Measurements from ENCODE around the gene GPX6.
A peak's percentile ranks its signal among the peaks of the same experiment; 100 is the strongest.
"Not testable (repeated sequence)": the region's sequence is repeated elsewhere in the genome, so short reads cannot be mapped to it uniquely, and the experiment has no call there.

GPX6 gene

DNA sequence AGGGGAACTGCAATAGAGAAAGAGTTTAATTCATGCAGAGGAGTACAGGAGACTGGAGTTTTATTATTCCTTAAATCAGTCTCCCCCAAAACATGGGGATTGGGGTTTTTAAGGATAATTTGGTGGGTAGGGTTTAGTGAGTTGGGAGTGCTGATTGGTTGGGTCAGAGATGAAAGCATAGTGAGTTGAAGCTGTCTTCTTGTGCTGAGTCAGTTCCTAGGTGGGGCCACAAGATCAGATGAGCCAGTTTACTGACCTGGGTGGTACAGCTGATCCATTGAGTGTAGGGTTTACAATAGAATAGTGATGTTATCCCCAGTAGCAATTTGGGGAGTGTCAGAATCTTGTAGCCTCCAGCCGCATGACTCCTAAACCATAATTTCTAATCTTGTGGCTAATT lies 29.1 kb downstream of the GPX6 start:
- in situ Hi-C loops (cut with MboI; ENCODE audit: low sequenced_read_pairs) = no loop called here
- no peaks in the 10 kb centered on the region for H3K9me3 ChIP-seq
- no peak overlapping the region for H3K4me3 ChIP-seq
- H3K27me3 ChIP-seq (ENCODE audit: low read depth) = peaks cover 6% of the 10 kb centered on the region; the same call in 1 of the 2 replicates
- H3K36me3 ChIP-seq (replicated peaks) = no peaks in the 10 kb centered on the region
- DNase-seq (ENCODE audit: low spot score in 2 of 2) = no peak
- no peaks in the 10 kb centered on the region for H3K4me1 ChIP-seq

DNA sequence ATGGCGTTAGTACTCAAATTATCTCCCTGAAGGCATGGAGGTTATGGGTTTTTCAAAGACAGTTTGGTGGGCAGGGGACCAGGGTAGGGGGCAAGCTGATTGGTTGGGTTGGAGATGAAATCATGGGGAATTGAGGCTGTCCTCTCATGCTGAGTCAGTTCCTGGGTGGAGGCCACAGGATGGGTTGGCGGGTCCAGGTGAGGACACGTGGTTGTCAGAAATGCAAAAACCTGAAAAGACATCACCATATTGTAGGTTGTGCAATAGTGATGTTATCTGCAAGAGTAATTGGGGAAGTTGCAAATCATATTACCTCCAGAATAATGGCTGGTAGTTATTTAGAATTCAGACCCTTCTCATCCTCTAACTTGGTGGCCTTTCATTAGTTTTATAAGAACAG lies 30.1 kb downstream of the GPX6 start:
- in situ Hi-C loops (cut with MboI; ENCODE audit: low sequenced_read_pairs) = no loop called here
- H3K9me3 ChIP-seq = no peaks in the 10 kb centered on the region
- no peaks in the 10 kb centered on the region for H3K4me1 ChIP-seq
- no peak for DNase-seq (ENCODE audit: low spot score in 2 of 2)
- H3K27me3 ChIP-seq (ENCODE audit: low read depth) = peaks cover 9% of the 10 kb centered on the region; the same call in 1 of the 2 replicates
- H3K4me3 ChIP-seq = no peak overlapping the region
- H3K36me3 ChIP-seq (replicated peaks) = no peaks in the 10 kb centered on the region

DNA sequence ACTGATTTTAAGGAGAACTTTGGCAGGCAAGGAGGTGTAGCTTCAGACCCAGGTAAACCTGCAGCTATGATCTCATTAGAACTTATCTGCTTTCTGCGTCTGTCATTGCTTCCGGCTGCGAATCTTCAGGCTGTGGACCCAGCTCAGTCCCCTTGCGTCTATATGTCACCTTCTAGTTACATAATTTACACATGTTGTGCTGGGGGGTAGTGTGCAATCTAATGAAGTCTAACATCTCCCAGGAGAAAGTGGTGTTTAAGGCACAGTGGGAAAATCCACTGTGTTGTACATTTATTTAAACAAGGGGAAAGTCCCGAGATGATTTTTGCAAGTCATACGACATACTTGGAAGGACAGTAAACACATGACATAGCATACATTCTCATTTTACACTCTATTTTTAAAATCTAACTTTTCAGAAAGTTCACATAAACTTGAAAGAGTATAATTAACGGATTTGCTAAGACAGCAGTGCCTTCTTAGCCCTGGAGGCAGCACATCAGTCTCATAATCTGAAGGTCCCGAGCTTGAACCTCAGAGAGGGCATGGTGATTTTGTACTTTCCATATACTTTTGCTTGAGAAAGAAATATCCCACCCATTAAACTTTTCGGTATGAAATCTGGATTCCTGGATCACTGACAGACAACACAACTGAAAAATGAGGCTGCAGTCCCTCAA lies 35.2 kb downstream of the GPX6 start:
- Histone ChIP-seq H3K9me3 (0 out of 2 replicates have a peak, but pooled peaks cover 2% of the 10 kb centered on the region), H3K27me3 (ENCODE audit: low read depth) (peaks cover 13% of the 10 kb centered on the region; the same call in 1 of the 2 replicates), H3K4me1 (no peaks in the 10 kb centered on the region), H3K36me3 (replicated peaks) (no peaks in the 10 kb centered on the region), H3K4me3 (no peak overlapping the region)
- DNase-seq (ENCODE audit: low spot score in 2 of 2) = no peak
- in situ Hi-C loops (cut with MboI; ENCODE audit: low sequenced_read_pairs) = no loop called here

DNA sequence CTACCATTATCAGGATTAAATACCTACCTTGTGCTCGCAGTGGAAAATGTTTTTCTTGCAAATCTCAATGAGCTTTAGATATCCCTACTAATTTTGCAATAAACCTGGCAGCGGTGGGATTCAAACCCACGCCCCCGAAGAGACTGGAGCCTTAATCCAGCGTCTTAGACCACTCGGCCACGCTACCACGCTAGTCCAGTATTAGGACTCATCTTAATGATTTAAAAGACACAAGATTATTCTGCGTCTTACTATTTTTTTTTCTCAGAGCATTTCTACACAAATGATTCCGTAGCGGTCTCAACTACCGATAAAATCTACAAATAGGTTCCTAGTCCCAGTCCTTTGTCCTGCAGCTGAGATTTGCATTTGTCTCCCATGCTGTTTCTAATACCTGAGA lies 37.1 kb downstream of the GPX6 start:
- Histone ChIP-seq H3K27me3 (ENCODE audit: low read depth) (peaks cover 13% of the 10 kb centered on the region; the same call in 1 of the 2 replicates), H3K4me1 (no peaks in the 10 kb centered on the region), H3K36me3 (replicated peaks) (no peaks in the 10 kb centered on the region), H3K9me3 (0 out of 2 replicates have a peak, but pooled peaks cover 2% of the 10 kb centered on the region), H3K4me3 (no peak overlapping the region)
- in situ Hi-C loops (cut with MboI; ENCODE audit: low sequenced_read_pairs) = no loop called here
- DNase-seq (ENCODE audit: low spot score in 2 of 2) = no peak

DNA sequence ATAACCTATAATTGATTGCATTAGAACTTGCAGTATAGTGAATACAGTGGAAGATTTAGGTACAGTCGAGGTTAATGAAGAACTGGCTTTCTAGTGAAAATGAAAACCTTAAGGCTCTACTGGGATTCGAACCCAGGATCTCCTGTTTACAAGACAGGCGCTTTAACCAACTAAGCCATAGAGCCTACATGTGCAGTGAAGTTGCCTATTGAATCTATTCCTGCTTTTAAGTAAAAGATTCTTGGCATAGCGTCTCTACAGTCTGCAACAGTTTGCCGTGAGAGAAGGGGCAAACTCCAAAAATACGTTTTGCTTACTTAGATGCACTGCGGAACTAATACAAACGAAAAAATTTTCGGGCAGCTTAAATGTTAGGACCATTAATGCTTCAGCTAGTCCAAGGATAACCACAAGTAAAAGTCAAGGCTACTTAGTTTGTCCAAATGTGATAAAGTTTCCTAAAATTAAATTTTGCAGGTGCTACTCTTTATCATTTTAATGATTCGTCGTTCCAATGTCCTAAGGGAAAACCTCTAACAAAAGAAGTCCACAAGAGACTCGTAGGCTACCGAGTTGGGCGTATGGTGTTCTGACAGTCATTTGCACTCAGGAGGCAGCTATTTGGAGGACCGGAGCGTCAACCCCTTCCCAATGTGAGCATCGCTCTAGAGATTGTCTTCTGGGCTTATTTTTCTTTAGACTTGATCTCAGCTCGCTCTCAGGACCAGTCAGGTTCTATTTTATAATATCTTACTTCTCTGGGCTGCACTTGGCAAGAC lies 41.0 kb downstream of the GPX6 start:
- no peaks in the 10 kb centered on the region for H3K4me1 ChIP-seq
- H3K9me3 ChIP-seq = 0 out of 2 replicates have a peak, but pooled peaks cover 2% of the 10 kb centered on the region
- in situ Hi-C loops (cut with MboI; ENCODE audit: low sequenced_read_pairs) = no loop called here
- H3K4me3 ChIP-seq = peak overlapping the region; percentile 47
- DNase-seq (ENCODE audit: low spot score in 2 of 2) = peak; percentile 71 to 79
- H3K36me3 ChIP-seq (replicated peaks) = no peaks in the 10 kb centered on the region
- H3K27me3 ChIP-seq (ENCODE audit: low read depth) = peaks cover under 1% of the 10 kb centered on the region; the same call in 1 of the 2 replicates

DNA sequence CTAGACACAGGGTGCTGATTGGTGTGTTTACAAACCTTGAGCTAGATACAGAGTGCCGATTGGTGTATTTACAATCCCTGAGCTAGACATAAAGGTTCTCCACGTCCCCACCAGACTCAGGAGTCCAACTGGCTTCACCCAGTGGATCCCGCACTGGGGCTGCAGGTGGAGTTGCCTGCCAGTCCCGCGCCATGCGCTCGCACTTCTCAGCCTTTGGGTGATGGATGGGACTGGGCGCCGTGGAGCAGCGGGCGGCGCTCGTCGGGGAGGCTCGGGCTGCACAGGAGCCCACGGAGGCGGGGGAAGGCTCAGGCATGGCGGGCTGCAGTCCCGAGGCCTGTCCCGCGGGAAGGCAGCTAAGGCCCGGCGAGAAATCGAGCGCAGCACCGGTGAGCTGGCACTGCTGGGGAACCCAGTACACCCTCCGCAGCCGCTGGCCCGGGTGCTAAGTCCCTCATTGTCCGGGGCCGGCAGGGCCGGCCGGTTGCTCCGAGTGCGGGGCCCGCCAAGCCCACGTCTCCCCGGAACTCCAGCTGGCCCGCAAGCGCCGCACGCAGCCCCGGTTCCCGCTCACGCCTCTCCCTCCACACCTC lies 46.3 kb downstream of the GPX6 start:
- H3K27me3 ChIP-seq (ENCODE audit: low read depth); DNase-seq (ENCODE audit: low spot score in 2 of 2); H3K36me3 ChIP-seq (replicated peaks); H3K9me3 ChIP-seq; H3K4me1 ChIP-seq; H3K4me3 ChIP-seq; in situ Hi-C loops (cut with MboI; ENCODE audit: low sequenced_read_pairs): not testable (repeated sequence)

DNA sequence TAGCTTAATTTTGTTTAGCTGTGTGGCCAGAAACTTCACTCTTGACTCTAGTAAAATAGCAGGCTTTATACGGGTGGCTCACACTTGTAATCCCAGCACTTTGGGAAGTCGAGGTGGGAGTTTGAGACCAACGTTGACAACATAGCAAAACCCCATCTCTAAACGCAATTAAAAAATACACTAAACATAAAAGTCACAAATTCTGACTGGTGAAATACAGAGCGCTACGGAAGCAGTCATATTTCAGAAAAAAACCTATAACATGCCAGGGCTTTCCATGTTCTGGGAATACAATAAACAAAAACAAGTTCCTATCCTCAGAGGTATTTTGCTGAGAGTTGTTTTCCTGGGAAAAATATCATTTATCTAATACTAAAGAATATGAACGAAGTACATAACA lies 47.5 kb downstream of the GPX6 start:
- H3K4me3 ChIP-seq = no peak overlapping the region
- in situ Hi-C loops (cut with MboI; ENCODE audit: low sequenced_read_pairs) = no loop called here
- H3K27me3 ChIP-seq (ENCODE audit: low read depth) = peaks cover 8% of the 10 kb centered on the region; the same call in 1 of the 2 replicates
- DNase-seq (ENCODE audit: low spot score in 2 of 2) = no peak
- no peaks in the 10 kb centered on the region for H3K36me3 ChIP-seq (replicated peaks)
- no peaks in the 10 kb centered on the region for H3K9me3 ChIP-seq
- no peaks in the 10 kb centered on the region for H3K4me1 ChIP-seq

DNA sequence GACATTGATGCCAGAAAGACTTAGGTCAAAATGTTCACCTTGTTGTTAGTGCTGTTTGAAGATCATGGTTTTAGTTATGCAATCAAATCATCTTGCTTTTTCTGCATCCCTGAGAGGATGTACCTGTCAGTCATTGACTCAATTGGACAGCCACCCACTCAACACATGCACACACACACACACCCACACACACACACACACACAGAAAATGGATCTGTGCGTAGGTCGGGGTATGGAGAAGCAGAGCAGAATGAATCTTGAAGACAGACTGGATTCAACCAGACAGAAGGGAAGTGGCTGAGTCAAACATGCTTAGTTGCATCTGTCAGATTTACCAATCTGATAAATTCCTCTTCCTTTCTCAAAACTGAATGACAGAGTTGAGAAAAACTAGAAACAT lies 53.2 kb downstream of the GPX6 start:
- no peaks in the 10 kb centered on the region for H3K4me1 ChIP-seq
- no peaks in the 10 kb centered on the region for H3K36me3 ChIP-seq (replicated peaks)
- H3K9me3 ChIP-seq = no peaks in the 10 kb centered on the region
- in situ Hi-C loops (cut with MboI; ENCODE audit: low sequenced_read_pairs) = no loop called here
- no peak for DNase-seq (ENCODE audit: low spot score in 2 of 2)
- no peak overlapping the region for H3K4me3 ChIP-seq
- H3K27me3 ChIP-seq (ENCODE audit: low read depth) = peaks cover 30% of the 10 kb centered on the region

DNA sequence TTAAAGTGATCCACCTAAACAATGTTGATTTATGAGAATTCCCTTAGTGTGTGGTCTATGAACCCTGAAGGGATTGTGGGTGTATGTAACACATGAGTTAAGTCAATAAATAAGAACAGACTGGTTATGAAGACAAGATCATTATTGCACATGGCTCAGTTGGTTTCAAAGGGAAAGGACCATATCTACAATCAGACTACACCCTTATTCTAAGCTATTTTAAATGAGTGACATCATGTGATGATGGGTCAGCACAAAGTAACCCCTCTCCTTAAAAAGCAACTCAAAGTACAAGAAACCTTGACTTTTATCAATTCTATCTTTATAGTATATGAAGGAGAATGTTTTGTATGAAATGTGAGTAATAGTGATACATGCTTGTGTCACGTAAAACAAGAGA lies 57.0 kb downstream of the GPX6 start:
- Histone ChIP-seq H3K27me3 (ENCODE audit: low read depth) (peaks cover 29% of the 10 kb centered on the region), H3K4me3 (no peak overlapping the region), H3K9me3 (no peaks in the 10 kb centered on the region), H3K36me3 (replicated peaks) (no peaks in the 10 kb centered on the region), H3K4me1 (no peaks in the 10 kb centered on the region)
- DNase-seq (ENCODE audit: low spot score in 2 of 2) = no peak
- in situ Hi-C loops (cut with MboI; ENCODE audit: low sequenced_read_pairs) = no loop called here
